ENCODE results near the gene CCNB3. TPM values are rescaled to one million over a fixed set of nuclear protein-coding genes. Genes with fewer than 3 reads are reported as not detected.

Gene CCNB3
- total RNA-seq, 1 donor from 2014 or later: 1.3 TPM

- Mint-ChIP-seq H3K4me1 (ENCODE audit: low read depth) (no peaks in the 10 kb centered on the region), H3K36me3 (ENCODE audit: low read depth) (no peaks in the 10 kb centered on the region), H3K9me3 (no peaks in the 10 kb centered on the region), H3K4me3 (ENCODE audit: low read depth) (no peak overlapping the region), H3K27ac (no peak overlapping the region), H3K27me3 (ENCODE audit: low read depth) (no peaks in the 10 kb centered on the region)
- intact Hi-C loops (cut with micrococcal nuclease): no loop called here
- DNase-seq (ENCODE audit: low spot score): no peak
Measured at GRCh38 chrX:50386520-50386919, 182.0 kb downstream of the CCNB3 start.

- no peak overlapping the region for H3K4me3 Mint-ChIP-seq (ENCODE audit: low read depth)
- no peaks in the 10 kb centered on the region for H3K36me3 Mint-ChIP-seq (ENCODE audit: low read depth)
- peaks cover 3% of the 10 kb centered on the region for H3K27me3 Mint-ChIP-seq (ENCODE audit: low read depth)
- H3K9me3 Mint-ChIP-seq: no peaks in the 10 kb centered on the region
- H3K27ac Mint-ChIP-seq: no peak overlapping the region
- H3K4me1 Mint-ChIP-seq (ENCODE audit: low read depth): no peaks in the 10 kb centered on the region
- DNase-seq (ENCODE audit: low spot score): no peak
- intact Hi-C loops (cut with micrococcal nuclease): no loop called here
Measured at GRCh38 chrX:50393902-50394301, 189.3 kb downstream of the CCNB3 start.

Other genes with a start within 250 kb of the CCNB3 start
- not detected in 2 replicates for gene AKAP4, start 3.8 kb upstream of the CCNB3 start, total RNA-seq

All from activated T-helper 2 cell treated with anti-CD3 and anti-CD28 coated beads, Interferon-gamma antibody, Interleukin-2, Interleukin-4, amounts not matched to agents 10 μg/mL and 5 μg/mL and 100 μg/mL, durations not matched to agents 14 hours and 24 hours and 36 hours (primary cell).